Retinal pigment epithelial cell (primary cell): ENCODE measurements around the gene CD40.

ENCODE experiments used
- DNase-seq: peaks from one replicate; pipeline ENCODE4 v3.0.0-alpha.2; 2010; ENCODE audit warnings: low read depth
- H3K4me3 ChIP-seq: 2 replicates; pipeline ENCODE4 v1.5.1; 2011; ENCODE audit warnings: mild to moderate bottlenecking, low read length, control low read depth, moderate library complexity
- TF ChIP-seq, protein P1 (sequence below): conservative IDR thresholded peaks from 2 replicates; pipeline ENCODE4 v1.5.1; 2011; ENCODE audit warnings: low read depth, low read length, control low read depth, inconsistent platforms

CD40 gene

DNA sequence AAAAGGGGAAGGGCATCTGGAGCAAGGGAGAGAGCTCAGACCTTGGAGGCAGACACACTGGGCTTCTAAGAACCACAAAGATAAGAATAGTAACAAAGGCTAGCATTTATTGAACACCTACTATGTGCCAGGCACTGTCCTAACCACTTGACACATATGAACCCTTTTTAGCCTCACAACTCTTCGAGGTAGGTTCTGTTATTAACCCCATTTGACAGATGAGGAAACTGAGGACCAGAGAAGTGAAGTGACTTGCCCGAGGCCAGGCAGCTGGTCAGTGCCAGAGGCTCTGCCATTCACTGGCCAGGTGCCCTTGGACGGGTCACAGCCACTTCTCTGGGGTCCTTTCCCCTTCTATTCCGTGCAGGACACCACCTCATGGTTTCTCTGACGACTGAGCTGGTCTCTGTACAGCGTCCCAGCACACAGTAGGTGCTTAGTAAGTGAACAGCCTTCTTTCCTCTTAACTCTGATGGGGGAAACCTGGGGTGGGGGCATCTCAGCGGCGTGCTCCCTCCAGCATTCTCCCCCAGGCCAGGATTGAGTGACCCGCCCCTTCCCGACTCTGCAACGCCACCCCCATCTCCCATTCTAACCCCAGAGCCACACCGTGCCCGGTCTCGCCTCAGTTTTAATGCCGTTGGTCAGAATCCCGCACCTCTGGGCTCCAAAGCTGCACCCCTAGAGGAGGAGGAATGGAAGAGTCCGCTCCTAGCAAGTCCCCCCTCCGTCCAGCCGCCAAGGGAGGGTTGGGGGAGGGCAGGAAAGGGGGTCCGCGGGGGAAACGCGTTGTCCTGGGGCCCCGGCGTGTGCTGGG lies 55.7 kb downstream of the CD40 start:
- H3K4me3 ChIP-seq = no peak overlapping the region
- no peak for DNase-seq
- TF ChIP-seq, protein P1, sequence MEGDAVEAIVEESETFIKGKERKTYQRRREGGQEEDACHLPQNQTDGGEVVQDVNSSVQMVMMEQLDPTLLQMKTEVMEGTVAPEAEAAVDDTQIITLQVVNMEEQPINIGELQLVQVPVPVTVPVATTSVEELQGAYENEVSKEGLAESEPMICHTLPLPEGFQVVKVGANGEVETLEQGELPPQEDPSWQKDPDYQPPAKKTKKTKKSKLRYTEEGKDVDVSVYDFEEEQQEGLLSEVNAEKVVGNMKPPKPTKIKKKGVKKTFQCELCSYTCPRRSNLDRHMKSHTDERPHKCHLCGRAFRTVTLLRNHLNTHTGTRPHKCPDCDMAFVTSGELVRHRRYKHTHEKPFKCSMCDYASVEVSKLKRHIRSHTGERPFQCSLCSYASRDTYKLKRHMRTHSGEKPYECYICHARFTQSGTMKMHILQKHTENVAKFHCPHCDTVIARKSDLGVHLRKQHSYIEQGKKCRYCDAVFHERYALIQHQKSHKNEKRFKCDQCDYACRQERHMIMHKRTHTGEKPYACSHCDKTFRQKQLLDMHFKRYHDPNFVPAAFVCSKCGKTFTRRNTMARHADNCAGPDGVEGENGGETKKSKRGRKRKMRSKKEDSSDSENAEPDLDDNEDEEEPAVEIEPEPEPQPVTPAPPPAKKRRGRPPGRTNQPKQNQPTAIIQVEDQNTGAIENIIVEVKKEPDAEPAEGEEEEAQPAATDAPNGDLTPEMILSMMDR = no peak

DNA sequence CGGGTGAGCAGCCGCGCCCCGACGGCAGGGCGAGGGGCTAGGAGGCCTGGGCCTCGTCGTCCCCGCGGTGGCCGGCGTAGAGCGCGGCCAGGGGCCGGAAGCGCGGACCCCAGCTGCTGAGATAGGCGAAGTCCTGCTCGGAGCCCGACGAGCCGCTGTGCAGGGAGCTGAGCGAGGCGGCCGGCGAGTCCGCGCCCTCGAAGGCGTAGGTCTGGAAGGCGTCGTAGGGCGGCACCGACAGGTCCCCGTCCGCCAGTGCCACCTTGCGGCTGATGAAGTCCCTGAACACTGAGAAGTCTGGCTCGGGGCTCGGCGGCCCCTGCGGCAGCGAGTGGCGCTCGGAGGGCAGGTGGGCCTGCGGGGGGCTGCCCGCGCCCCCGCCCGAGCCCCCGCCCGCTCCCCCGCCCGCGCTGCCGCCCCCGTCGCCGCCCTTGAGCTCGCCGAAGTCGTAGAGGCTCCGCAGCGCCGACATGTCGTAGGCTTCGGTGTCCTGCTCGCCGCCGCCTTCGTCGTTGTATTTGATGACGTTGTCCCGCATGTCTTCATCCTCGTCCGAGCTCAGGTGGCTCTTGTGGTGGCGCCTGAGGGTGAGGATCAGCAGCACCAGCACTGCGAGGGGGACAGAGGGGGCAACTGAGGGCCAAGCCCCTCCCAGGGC lies 56.5 kb downstream of the CD40 start:
- no peak overlapping the region for H3K4me3 ChIP-seq
- TF ChIP-seq, protein P1 = peak; percentile 70
- no peak for DNase-seq

DNA sequence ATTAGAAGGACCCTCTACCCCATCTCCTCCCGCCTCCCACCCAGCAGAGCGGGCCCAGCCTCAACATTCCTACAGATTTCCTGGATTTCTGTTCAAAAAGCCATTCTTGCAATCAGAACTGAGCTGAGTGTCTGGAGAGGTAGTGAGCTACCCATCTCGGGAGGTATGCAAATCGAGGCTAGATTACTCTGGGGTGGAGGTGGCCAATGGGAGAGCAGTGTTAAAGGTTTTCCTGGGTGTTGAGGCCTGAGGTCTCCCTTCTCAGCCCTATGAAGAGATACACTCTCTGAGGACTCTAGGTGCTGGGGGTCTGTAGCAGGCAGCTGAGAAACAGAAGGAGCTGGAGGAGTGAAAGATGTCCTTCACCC lies 57.0 kb downstream of the CD40 start:
- TF ChIP-seq, protein P1 = no peak
- no peak overlapping the region for H3K4me3 ChIP-seq
- no peak for DNase-seq

DNA sequence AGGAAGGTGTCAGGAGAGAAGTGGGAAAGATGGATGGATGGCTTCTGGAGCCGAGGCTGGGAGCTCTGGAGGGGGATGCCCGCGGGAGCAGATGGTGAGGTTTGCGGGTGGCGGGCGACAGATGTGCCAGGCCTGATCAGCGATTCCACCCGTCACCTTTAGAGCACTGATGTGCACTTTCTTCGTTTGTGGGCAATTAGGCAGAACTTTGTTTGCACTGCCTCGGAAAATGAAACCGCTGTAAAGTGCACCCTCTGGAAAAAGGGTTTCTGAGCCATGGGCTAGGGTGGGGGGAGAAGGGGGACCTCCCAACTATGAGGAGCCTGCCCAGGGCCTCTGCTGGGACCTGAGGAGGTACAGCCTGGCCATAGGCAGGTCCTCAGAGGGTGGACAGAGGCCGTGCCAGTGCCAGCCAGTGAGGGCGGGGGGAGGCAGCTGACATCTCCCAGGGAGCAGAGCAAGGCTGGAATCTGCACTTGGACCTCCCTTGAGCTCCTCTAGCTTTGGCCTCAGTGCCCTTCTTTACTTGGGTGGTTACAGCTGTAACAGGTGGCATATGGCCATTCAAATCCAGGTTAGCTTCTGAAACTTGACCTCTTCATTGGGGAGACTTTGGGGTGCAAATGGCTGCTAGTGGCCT lies 58.7 kb downstream of the CD40 start:
- TF ChIP-seq, protein P1 = no peak
- H3K4me3 ChIP-seq = no peak overlapping the region
- no peak for DNase-seq

DNA sequence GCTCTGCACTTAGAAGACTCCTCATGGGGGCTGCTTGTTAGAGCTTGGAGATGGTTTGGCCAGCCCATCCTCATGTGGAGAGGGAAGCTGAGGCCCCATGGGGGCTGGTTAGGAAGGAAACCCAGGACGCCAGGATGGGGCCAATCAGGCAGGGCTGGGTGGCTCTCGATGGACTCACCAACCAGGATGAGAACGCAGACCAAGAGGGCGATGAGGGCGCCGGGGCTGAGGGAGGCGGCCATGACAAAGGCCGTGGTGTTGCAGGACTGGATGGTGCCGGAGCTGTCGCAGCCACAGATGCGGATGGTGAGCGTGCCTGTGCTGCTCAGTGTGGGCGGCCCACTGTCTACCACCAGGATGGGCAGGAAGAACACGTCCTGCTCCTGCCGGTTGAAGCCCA lies 59.7 kb downstream of the CD40 start:
- H3K4me3 ChIP-seq = no peak overlapping the region
- DNase-seq = no peak
- TF ChIP-seq, protein P1 = no peak

DNA sequence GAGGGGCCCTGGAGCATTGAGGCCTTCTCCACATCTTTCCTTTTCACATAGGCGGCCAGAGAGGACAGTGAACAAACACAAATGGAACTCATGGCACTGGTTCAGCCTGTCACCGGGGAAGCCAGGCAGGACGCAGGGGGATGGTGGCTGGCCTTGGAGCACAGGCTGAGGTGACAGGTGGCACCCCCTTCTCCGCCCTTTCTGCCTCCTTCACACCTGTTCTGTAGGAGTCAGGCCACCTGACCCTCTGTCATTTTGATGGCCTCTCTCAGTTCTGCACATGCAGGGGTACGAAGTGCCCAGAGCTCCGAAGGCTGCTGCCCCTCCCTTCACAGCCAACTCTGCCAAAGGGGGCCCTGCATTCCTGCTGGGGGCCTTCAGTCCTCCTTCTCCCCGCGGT lies 60.8 kb downstream of the CD40 start:
- DNase-seq = no peak
- no peak overlapping the region for H3K4me3 ChIP-seq

More for the DNA sequence above, 60.8 kb downstream of the CD40 start:
- TF ChIP-seq, protein P1 = no peak
